ENCODE results near the gene ST6GALNAC3.

The ST6GALNAC3 gene

GRCh38 chr1:76247261-76247852 lies 172.8 kb downstream of the ST6GALNAC3 start:
- Histone ChIP-seq H3K79me2 (ENCODE audit: control insufficient read depth, low read length) (no peaks in the 10 kb centered on the region), H3K36me3 (ENCODE audit: control insufficient read depth, low read length) (no peaks in the 10 kb centered on the region), H3K4me2 (ENCODE audit: low read length) (no peak overlapping the region), H3K4me3 (ENCODE audit: low read length) (no peak overlapping the region), H3K4me1 (ENCODE audit: control insufficient read depth, low read length) (no peaks in the 10 kb centered on the region), H3K9me3 (ENCODE audit: control insufficient read depth, insufficient read depth, low read length) (no peaks in the 10 kb centered on the region), H4K20me1 (ENCODE audit: control insufficient read depth, insufficient read depth, low read depth, low read length) (no peaks in the 10 kb centered on the region), H3K9me2 (replicated peaks; ENCODE audit: control insufficient read depth, low read length) (no peaks in the 10 kb centered on the region), H3K27ac (ENCODE audit: low read depth, low read length) (no peak overlapping the region), H3F3A (ENCODE audit: control insufficient read depth, insufficient read depth) (no peaks in the 10 kb centered on the region), H3K27me3 (ENCODE audit: control insufficient read depth, low read length) (no peaks in the 10 kb centered on the region)
- no peak for TF ChIP-seq CTCF (IDR thresholded peaks at IDR 0.05; ENCODE audit: low read depth, low read length, poor library complexity, severe bottlenecking)
- TF ChIP-seq EZH2phosphoT487 (IDR thresholded peaks at IDR 0.05; ENCODE audit: borderline replicate concordance, low read length) = no peak

GRCh38 chr1:76250271-76250670 lies 175.7 kb downstream of the ST6GALNAC3 start:
- no peaks in the 10 kb centered on the region for H3K4me1 ChIP-seq (ENCODE audit: control insufficient read depth, low read length)
- TF ChIP-seq EZH2phosphoT487 (IDR thresholded peaks at IDR 0.05; ENCODE audit: borderline replicate concordance, low read length) (no peak), CTCF (IDR thresholded peaks at IDR 0.05; ENCODE audit: low read depth, low read length, poor library complexity, severe bottlenecking) (no peak)
- no peak overlapping the region for H3K4me2 ChIP-seq (ENCODE audit: low read length)

GRCh38 chr1:76252431-76252830 lies 177.9 kb downstream of the ST6GALNAC3 start:
- Histone ChIP-seq H3K27ac (ENCODE audit: low read depth, low read length) (no peak overlapping the region), H3K36me3 (ENCODE audit: control insufficient read depth, low read length) (no peaks in the 10 kb centered on the region), H3K9me2 (replicated peaks; ENCODE audit: control insufficient read depth, low read length) (no peaks in the 10 kb centered on the region), H3K27me3 (ENCODE audit: control insufficient read depth, low read length) (no peaks in the 10 kb centered on the region), H3F3A (ENCODE audit: control insufficient read depth, insufficient read depth) (no peaks in the 10 kb centered on the region), H3K9me3 (ENCODE audit: control insufficient read depth, insufficient read depth, low read length) (no peaks in the 10 kb centered on the region), H4K20me1 (ENCODE audit: control insufficient read depth, insufficient read depth, low read depth, low read length) (no peaks in the 10 kb centered on the region), H3K4me3 (ENCODE audit: low read length) (no peak overlapping the region), H3K4me2 (ENCODE audit: low read length) (no peak overlapping the region), H3K79me2 (ENCODE audit: control insufficient read depth, low read length) (no peaks in the 10 kb centered on the region), H3K4me1 (ENCODE audit: control insufficient read depth, low read length) (no peaks in the 10 kb centered on the region)
- TF ChIP-seq CTCF (IDR thresholded peaks at IDR 0.05; ENCODE audit: low read depth, low read length, poor library complexity, severe bottlenecking) (no peak), EZH2phosphoT487 (IDR thresholded peaks at IDR 0.05; ENCODE audit: borderline replicate concordance, low read length) (no peak)

More at GRCh38 chr1:76250271-76250670, 175.7 kb downstream of the ST6GALNAC3 start:
- Histone ChIP-seq H3K27ac (ENCODE audit: low read depth, low read length) (no peak overlapping the region), H3K4me3 (ENCODE audit: low read length) (no peak overlapping the region), H3K79me2 (ENCODE audit: control insufficient read depth, low read length) (no peaks in the 10 kb centered on the region), H3K36me3 (ENCODE audit: control insufficient read depth, low read length) (no peaks in the 10 kb centered on the region), H3K27me3 (ENCODE audit: control insufficient read depth, low read length) (no peaks in the 10 kb centered on the region), H3K9me2 (replicated peaks; ENCODE audit: control insufficient read depth, low read length) (no peaks in the 10 kb centered on the region), H4K20me1 (ENCODE audit: control insufficient read depth, insufficient read depth, low read depth, low read length) (no peaks in the 10 kb centered on the region), H3K9me3 (ENCODE audit: control insufficient read depth, insufficient read depth, low read length) (no peaks in the 10 kb centered on the region), H3F3A (ENCODE audit: control insufficient read depth, insufficient read depth) (no peaks in the 10 kb centered on the region)
